Airway epithelial cell (primary cell): Measurements from ENCODE around the gene LRSAM1. TPM values are rescaled to one million over a fixed set of nuclear protein-coding genes. Genes with fewer than 3 reads are reported as not detected.

ENCODE experiments used
- total RNA-seq: library from RNA; depleted of rRNA; stranded (reverse); fragments of >200 nt; gene quantifications from 2 replicates; pipeline ENCODE4 v1.2.3, GENCODE V29; 2015

LRSAM1 gene
- total RNA-seq, result 25.9 and 27.5 TPM in 2 replicates

DNA sequence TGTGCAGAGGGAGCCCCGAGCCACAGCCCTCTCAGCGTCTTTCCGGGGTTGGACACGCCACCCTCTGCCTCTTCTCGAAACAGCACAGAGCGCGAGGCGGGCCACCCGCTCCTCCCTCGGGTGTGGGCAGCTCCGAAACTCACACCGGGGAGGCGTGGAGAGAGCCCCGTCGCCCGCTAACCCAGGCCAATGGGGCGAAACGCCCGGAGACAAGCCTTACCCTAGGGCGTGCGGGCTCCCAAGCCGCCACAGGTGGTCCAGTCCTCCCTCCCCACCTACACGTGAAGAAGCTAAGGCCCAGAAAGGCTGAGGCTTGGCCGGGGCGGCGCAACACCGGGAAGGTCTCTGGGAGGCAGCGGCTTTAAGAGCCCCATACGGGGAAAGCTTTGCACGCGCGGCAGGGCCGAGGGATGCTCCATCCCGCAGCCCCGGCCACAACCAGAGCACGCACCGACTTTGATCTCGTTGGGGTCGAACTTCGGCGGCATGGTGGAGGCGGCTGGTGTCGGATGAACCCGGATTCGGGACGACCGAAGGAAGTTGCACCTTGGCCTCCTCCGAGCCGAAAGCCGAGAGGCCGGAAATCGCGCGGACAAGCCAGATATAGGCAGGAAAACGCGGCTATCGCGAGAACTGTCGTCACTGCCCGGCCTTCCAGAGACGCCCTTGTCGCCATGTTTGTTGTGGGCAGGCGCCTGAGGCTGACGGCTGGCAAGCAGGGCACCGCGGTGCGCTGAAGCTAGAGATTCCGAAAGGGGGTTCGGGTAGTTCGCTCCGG, at the start of gene LRSAM1, which contains the start of gene RPL12:
Gene LRSAM1 (plus strand): TSS at position 681 of the 778 bp plus-strand sequence. CDS start 3,018 bp downstream, outside the sequence.
Gene RPL12 (minus strand): TSS at position 577 of the 778 bp plus-strand sequence. CDS start 89 bp downstream, at position 488.

DNA sequence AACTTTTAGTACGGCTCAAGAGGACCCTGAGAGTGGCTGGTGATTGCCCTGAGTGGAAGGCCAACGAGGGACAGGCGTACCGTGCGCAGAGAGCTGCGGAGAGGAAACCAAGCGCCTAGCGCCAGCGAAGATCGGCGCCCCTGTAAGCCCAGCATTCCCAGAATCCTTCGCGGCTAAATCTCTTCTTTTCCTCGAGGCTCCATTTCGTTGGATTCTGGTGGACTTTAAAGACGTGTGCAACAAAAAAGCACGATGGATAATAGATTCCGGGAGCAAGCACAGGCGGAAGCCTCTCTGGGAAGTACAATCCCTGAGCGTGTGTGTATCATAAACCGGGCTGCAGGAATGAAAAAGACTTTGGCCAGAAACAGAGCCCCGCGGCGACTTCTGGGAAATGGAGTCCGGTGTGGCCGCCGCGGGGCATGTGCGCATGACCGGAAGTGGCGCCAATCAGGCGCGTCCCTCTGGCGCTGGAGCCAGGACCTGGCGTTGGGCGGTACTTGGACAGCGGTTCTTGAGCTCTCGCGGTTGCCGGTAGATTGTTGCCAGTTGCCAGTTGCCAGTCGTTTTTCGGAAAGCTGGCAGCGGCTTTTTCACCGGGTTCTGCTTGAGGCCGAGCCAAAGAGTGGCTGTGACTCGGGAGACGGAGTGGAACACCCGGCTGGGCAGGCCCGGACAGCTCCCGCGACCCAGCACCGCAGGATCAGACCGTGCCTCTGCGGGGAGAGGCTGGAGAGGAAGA, 27.2 kb upstream of the LRSAM1 start, which contains the start of gene ZNF79:
Gene ZNF79 (plus strand): TSS at position 449 of the 742 bp plus-strand sequence. CDS start 406 bp downstream, outside the sequence.

Other genes starting within 250 kb of the LRSAM1 start
- 0.23 and 3.5 TPM in 2 replicates for gene GARNL3, start 186.7 kb upstream of the LRSAM1 start, total RNA-seq
- gene SLC2A8, start 54.3 kb upstream of the LRSAM1 start, total RNA-seq, result 15.0 and 26.3 TPM in 2 replicates
- gene ZNF79, start 27.1 kb upstream of the LRSAM1 start, total RNA-seq, result 4.1 and 5.8 TPM in 2 replicates
- gene RPL12, start 104 bp upstream of the LRSAM1 start, total RNA-seq, result 2,436 and 2,865 TPM in 2 replicates
- gene STXBP1, start 160.8 kb downstream of the LRSAM1 start, total RNA-seq, result 14.8 and 30.6 TPM in 2 replicates